Measurements from ENCODE around the gene ADAMTS2.

Gene ADAMTS2

DNA sequence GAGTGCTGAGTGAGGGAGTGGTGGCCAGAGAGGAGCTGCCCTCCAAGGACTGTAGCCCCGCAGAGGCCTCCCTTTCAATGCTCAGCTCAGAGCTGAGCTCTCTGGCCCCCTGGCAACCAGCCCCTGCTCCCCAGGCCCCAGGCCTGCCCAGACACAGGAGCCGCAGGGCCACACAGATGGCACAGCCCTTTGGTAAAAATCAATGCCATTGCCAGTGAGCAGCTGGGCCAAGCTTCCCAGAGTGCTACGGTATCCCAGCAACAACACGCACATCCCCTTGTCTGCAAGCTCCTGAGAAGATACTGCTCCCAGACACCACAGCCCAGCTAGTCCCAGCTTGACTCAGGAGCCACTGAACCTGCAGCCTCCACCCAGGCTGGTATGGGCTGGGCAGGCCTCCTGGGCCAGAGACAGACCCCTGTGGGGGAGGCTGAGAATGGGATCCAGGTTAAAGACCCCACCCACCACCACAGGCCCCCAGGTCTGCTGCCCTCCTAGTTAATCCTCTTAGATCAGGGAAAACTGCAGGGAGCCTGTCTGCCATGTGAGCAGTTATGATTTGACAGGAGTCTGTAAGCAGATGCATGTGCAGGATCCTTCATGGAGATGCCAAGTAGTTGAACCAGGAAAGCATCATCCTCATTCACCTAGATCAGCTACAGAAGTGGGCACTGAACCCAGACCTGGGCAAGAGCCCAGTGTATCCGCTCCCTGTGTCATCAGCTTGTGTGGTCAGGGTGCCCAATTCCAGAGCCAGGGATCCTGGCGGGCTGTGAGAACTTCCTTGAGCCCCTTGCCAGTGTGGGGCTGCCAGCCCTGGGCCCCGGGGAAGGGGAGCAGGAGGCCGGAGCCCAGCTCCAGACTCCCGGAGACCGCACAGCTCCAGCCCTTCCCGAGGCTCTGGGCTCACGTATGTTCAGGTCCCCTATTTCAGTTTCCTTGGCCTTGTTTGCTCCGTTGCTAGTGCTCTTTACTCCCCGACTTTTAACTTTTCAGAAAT, 26.7 kb upstream of the ADAMTS2 start:
- DNase-seq (ENCODE audit: low read depth) = no peak

- no peak for DNase-seq (ENCODE audit: low read depth)
These were observed 25.9 kb upstream of the ADAMTS2 start for GRCh38 chr5:179371121-179371510.

GRCh38 chr5:179370490-179371120, 25.3 kb upstream of the ADAMTS2 start:
- no peak for DNase-seq (ENCODE audit: low read depth)

- no peak for DNase-seq (ENCODE audit: low read depth)
These were observed 24.2 kb upstream of the ADAMTS2 start for GRCh38 chr5:179369530-179369884.

DNA sequence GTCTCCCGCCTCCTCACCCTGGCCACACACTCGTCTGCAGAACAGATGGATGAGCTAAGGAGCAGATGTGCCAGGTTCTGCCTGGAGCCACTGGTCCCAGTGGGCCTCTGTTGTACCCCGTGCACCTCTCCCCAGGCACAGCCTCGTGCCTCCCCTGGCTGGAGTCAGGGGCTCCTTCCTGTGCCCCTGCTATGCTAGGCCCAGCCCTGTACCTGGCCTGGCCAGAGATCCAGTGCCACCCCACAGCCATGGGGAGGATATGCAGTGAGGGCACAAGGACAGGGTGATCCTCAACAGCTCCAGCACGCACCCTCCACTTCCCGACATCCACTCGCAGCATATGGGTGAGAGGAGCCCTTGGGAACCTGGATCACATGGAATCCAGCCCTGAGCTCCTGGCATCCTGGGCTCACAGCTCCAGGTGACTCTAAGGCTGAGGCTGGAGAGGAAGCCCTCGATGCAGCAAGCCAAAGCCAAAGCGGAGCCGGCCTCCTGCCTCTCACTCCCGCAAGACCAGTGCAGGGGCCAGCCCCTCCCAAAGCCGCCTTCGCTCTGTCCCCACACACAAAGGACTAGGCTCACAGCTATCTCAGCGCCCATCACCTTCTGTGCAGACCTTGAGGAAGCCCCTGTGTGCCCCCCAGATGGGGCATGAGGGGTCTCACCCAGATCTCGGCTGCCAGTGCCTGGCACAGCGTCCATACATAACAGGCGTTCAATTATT, 23.7 kb upstream of the ADAMTS2 start:
- DNase-seq (ENCODE audit: low read depth) = no peak

DNA sequence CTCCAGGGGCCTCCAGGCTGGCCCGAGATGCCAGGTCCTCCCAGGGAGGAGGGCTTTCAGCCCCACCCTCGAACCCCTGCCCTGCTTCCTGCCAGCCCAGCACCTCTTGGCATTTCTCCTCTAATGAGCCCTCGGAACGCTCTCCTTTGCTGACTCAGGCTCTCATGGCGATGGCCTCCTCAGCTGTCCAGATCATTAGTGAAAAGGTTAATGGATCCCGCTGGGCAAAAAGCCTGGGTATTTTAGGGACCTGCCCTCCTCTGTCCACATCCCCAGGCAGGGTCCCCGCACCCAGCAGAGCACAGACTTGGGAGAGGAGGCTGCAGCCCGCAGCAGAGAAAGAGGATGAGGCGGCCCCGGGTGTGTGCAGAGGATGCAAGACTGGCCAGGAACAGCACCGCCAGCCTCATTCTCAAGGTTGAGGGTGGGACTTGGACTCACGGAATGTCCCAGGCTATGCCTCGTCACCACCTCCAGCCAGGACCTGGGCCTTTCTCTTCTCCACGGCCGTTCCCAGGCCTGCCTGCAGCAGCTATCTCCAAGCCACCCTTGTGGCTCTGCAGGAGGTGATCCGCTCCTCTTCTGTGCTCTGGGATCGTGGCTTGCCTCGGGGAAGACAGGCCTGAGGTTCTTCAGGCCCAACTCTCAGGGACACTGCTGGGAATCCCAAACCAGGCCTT, 23.0 kb upstream of the ADAMTS2 start:
- no peak for DNase-seq (ENCODE audit: low read depth)

GRCh38 chr5:179367491-179367890, 22.2 kb upstream of the ADAMTS2 start:
- DNase-seq (ENCODE audit: low read depth) = no peak

GRCh38 chr5:179362355-179362754, 17.1 kb upstream of the ADAMTS2 start:
- no peak for DNase-seq (ENCODE audit: low read depth)

DNA sequence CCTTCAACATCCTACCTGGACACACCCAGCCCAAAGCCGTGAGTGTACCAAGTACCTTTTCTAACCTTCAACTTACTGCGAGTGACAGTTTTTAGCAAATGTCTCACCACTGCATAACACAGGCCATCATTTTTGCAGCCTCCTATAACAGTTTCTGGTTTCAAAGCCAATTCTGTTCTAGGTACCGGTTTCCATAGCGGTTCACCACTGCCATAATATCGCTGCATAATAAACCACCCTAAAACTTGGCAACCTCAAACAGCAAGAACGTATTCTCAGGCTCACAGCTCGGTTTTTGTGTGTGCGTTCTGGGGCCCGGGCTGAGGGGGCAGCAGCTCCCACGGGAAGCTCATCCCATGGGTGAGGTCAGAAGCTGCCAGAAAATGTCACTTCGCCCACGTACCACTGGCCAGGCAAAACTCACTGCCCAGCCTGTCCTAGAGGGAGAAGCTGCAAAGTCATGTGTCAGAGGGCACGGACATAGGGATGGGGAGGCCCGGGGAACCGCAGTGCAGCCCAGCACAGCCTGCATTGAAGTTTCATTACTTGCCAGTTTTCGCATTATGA, 15.9 kb upstream of the ADAMTS2 start:
- no peak for DNase-seq (ENCODE audit: low read depth)

GRCh38 chr5:179357031-179357430, 11.8 kb upstream of the ADAMTS2 start:
- no peak for DNase-seq (ENCODE audit: low read depth)

- DNase-seq (ENCODE audit: low read depth) = no peak
These were observed 11.0 kb upstream of the ADAMTS2 start for GRCh38 chr5:179355976-179356974.

- DNase-seq (ENCODE audit: low read depth) = no peak
These were observed 9.1 kb upstream of the ADAMTS2 start for GRCh38 chr5:179354305-179354882.

GRCh38 chr5:179348843-179349242, 3.6 kb upstream of the ADAMTS2 start:
- no peak for DNase-seq (ENCODE audit: low read depth)

DNA sequence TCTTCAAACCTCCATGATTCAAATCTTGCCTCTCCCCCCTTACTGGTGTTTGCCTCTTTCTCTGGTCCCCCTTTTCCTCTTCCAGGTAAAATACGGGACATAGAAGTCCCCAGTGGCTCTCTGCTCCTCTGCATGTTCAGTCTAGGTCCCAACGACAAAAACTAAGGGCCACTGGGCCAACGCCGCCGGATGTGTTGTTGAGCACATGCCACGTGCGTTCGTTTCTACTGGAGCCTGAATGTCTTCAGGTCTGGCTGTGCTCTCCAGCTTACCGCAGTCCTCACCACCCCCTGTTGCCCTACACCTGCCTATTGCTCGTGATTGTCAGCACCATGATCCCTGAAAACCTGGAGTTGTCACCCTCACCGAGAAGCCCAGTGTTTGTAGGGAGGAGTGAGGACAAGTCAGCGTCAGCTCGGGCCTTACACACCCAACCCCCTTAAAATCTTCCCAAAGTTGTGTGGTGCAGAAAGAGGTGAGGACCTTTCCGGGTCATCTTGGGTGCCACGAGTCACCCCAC, 2.8 kb upstream of the ADAMTS2 start:
- no peak for DNase-seq (ENCODE audit: low read depth)

GRCh38 chr5:179347581-179347980, 2.3 kb upstream of the ADAMTS2 start:
- DNase-seq (ENCODE audit: low read depth) = no peak

- DNase-seq (ENCODE audit: low read depth) = no peak
These were observed 1.6 kb upstream of the ADAMTS2 start for GRCh38 chr5:179346875-179347274.

GRCh38 chr5:179346401-179346800, 1.1 kb upstream of the ADAMTS2 start:
- no peak for DNase-seq (ENCODE audit: low read depth)

GRCh38 chr5:179345183-179345432, 153 bp downstream of the ADAMTS2 start:
- no peak for DNase-seq (ENCODE audit: low read depth)

DNA sequence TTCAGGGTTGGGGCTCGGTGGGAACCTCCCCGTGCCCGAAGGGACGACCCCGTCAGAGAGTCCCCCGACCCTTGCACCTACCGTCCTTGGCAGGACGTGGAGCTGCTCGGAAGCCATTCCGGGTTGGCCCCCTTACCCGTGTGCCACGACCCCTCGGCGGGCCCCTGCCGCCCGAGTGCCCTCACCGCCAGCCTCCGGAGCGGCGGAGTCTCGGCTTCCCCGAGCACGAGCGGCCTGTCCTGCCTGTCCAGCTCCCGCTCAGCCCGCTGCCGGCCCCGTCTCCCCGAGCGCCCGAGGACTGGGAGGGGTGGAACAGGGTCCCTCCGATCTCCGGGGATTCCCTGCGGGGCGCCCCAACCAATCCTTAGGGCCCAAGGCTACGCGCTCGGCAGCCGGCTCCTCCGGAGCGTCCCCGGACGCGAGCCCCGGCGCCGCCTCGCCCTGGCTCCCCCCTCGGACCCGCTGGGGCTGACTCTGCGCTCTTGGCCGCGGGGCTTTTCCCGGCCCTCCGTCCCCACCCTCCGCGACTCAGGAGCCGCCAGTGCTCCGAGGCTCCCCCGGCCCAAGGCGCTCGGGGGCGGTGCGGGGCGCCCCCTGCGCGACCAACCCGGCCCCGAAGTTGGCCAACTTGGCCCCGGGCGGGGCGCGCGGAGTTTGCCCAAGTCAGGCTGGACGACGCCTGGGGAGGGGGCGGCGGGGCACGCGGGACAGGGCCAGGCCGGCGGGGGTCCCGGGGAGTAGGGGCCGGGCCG, 654 bp downstream of the ADAMTS2 start:
- DNase-seq (ENCODE audit: low read depth) = no peak

Data from stimulated activated CD8-positive, alpha-beta memory T cell treated with anti-CD3 and anti-CD28 coated beads, Interleukin-7, amount 100 ng/mL, for 24 hours (primary cell).